ENCODE data around the gene PLSCR5. TPM values are rescaled to one million over a fixed set of nuclear protein-coding genes. Genes with fewer than 3 reads are reported as not detected.

The PLSCR5 gene
- total RNA-seq, 4 donors from 2014 or later, result not detected

- H3K9me3 ChIP-seq, result no peaks in the 10 kb centered on the region
- no peaks in the 10 kb centered on the region for H3K36me3 ChIP-seq
- no peak for ATAC-seq
- no peaks in the 10 kb centered on the region for H3K4me1 ChIP-seq
- no peak overlapping the region for H3K4me3 ChIP-seq
- H3K27ac ChIP-seq, result no peak overlapping the region
- 80 to 85% methylated on average over 1 to 2 of the region's 2 CpGs for WGBS, 2 donors (ENCODE audit: low coverage in 1 of 2)
- no peak for TF ChIP-seq EP300 (IDR thresholded peaks at IDR 0.05)
- TF ChIP-seq POLR2A (IDR thresholded peaks at IDR 0.05), result no peak
- no peak for TF ChIP-seq CTCF (IDR thresholded peaks at IDR 0.05)
- no peak for TF ChIP-seq POLR2AphosphoS5 (IDR thresholded peaks at IDR 0.05)
- H3K27me3 ChIP-seq, result no peaks in the 10 kb centered on the region
Observed at GRCh38 chr3:146558781-146559180, 46.4 kb downstream of the PLSCR5 start.

- H3K27ac ChIP-seq, result no peak overlapping the region
- no peak for ATAC-seq
- WGBS, 2 donors (ENCODE audit: low coverage in 1 of 2), result 70 to 77% methylated on average over 4 of the region's 4 CpGs
- H3K27me3 ChIP-seq, result no peaks in the 10 kb centered on the region
- no peaks in the 10 kb centered on the region for H3K4me1 ChIP-seq
- TF ChIP-seq EP300 (IDR thresholded peaks at IDR 0.05) (no peak), CTCF (IDR thresholded peaks at IDR 0.05) (no peak), POLR2AphosphoS5 (IDR thresholded peaks at IDR 0.05) (no peak), POLR2A (IDR thresholded peaks at IDR 0.05) (no peak)
- H3K4me3 ChIP-seq, result no peak overlapping the region
- H3K9me3 ChIP-seq, result no peaks in the 10 kb centered on the region
- H3K36me3 ChIP-seq, result no peaks in the 10 kb centered on the region
Observed at GRCh38 chr3:146557745-146558144, 47.4 kb downstream of the PLSCR5 start.

- WGBS, 2 donors (ENCODE audit: low coverage in 1 of 2), result 93% methylated on average over 3 of the region's 3 CpGs
- TF ChIP-seq POLR2AphosphoS5 (IDR thresholded peaks at IDR 0.05) (no peak), CTCF (IDR thresholded peaks at IDR 0.05) (no peak), POLR2A (IDR thresholded peaks at IDR 0.05) (no peak), EP300 (IDR thresholded peaks at IDR 0.05) (no peak)
- H3K27ac ChIP-seq, result no peak overlapping the region
- peaks cover 0 to 9% (median 0%) of the 10 kb centered on the region in 3 donors for H3K4me1 ChIP-seq
- H3K9me3 ChIP-seq, result no peaks in the 10 kb centered on the region
- no peak for ATAC-seq
- no peaks in the 10 kb centered on the region for H3K27me3 ChIP-seq
- no peaks in the 10 kb centered on the region for H3K36me3 ChIP-seq
- no peak overlapping the region for H3K4me3 ChIP-seq
Observed at GRCh38 chr3:146555311-146555710, 49.8 kb downstream of the PLSCR5 start.

- Histone ChIP-seq H3K27ac (no peak overlapping the region), H3K27me3 (no peaks in the 10 kb centered on the region), H3K4me3 (no peak overlapping the region), H3K36me3 (no peaks in the 10 kb centered on the region), H3K9me3 (no peaks in the 10 kb centered on the region), H3K4me1 (peaks cover 0 to 9% (median 0%) of the 10 kb centered on the region in 3 donors)
- 84 to 93% methylated on average over 5 to 7 of the region's 7 CpGs for WGBS, 2 donors (ENCODE audit: low coverage in 1 of 2)
- TF ChIP-seq CTCF (IDR thresholded peaks at IDR 0.05) (no peak), EP300 (IDR thresholded peaks at IDR 0.05) (no peak), POLR2A (IDR thresholded peaks at IDR 0.05) (no peak), POLR2AphosphoS5 (IDR thresholded peaks at IDR 0.05) (no peak)
- no peak for ATAC-seq
Observed at GRCh38 chr3:146554151-146554760, 50.9 kb downstream of the PLSCR5 start.

- ATAC-seq, result no peak
- H3K4me1 ChIP-seq, result peaks cover 0 to 9% (median 0%) of the 10 kb centered on the region in 3 donors
- no peaks in the 10 kb centered on the region for H3K9me3 ChIP-seq
- TF ChIP-seq CTCF (IDR thresholded peaks at IDR 0.05), result no peak
- peak; percentile 6 for TF ChIP-seq POLR2AphosphoS5 (IDR thresholded peaks at IDR 0.05)
- 81 to 82% methylated on average over 5 of the region's 5 CpGs for WGBS, 2 donors (ENCODE audit: low coverage in 1 of 2)
- H3K27me3 ChIP-seq, result no peaks in the 10 kb centered on the region
- H3K27ac ChIP-seq, result no peak overlapping the region
- H3K36me3 ChIP-seq, result no peaks in the 10 kb centered on the region
- peak overlapping the region in 1 of 2 donors; percentile 12 for H3K4me3 ChIP-seq
Observed at GRCh38 chr3:146550743-146551510, 54.2 kb downstream of the PLSCR5 start.

All from gastroesophageal sphincter (tissue), 4 donors.